Measurements from ENCODE around the gene SPRR2F. TPM values are rescaled to one million over a fixed set of nuclear protein-coding genes. Genes with fewer than 3 reads are reported as not detected.

The SPRR2F gene
- total and polyA plus RNA-seq, 2 experiments from 2014 or later, result 0.44 TPM; not detected in 1

DNA sequence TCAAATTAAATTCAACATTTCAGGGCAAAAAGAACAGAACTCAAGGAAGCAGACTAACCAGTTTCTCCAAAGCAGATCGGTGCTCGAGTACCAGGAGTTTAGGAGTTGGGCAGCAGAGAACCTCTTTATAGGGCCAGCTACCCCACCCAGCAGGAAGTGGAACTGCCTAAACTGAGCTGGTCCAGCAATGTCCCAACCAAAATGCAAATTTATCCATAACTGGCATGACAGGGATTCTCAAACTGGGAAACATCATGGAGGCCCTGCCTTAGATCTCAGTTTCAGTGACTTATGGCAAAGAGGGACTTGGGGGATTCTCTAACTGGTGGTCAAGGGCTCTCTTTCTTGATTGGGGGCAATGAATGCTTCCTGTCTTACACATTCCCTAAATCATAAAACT, 41.8 kb downstream of the SPRR2F start, which contains the start of gene SPRR2B (continued):
- TF ChIP-seq, protein P1, sequence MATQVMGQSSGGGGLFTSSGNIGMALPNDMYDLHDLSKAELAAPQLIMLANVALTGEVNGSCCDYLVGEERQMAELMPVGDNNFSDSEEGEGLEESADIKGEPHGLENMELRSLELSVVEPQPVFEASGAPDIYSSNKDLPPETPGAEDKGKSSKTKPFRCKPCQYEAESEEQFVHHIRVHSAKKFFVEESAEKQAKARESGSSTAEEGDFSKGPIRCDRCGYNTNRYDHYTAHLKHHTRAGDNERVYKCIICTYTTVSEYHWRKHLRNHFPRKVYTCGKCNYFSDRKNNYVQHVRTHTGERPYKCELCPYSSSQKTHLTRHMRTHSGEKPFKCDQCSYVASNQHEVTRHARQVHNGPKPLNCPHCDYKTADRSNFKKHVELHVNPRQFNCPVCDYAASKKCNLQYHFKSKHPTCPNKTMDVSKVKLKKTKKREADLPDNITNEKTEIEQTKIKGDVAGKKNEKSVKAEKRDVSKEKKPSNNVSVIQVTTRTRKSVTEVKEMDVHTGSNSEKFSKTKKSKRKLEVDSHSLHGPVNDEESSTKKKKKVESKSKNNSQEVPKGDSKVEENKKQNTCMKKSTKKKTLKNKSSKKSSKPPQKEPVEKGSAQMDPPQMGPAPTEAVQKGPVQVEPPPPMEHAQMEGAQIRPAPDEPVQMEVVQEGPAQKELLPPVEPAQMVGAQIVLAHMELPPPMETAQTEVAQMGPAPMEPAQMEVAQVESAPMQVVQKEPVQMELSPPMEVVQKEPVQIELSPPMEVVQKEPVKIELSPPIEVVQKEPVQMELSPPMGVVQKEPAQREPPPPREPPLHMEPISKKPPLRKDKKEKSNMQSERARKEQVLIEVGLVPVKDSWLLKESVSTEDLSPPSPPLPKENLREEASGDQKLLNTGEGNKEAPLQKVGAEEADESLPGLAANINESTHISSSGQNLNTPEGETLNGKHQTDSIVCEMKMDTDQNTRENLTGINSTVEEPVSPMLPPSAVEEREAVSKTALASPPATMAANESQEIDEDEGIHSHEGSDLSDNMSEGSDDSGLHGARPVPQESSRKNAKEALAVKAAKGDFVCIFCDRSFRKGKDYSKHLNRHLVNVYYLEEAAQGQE (IDR thresholded peaks at IDR 0.05; ENCODE audit: unreplicated experiment), result no peak

DNA sequence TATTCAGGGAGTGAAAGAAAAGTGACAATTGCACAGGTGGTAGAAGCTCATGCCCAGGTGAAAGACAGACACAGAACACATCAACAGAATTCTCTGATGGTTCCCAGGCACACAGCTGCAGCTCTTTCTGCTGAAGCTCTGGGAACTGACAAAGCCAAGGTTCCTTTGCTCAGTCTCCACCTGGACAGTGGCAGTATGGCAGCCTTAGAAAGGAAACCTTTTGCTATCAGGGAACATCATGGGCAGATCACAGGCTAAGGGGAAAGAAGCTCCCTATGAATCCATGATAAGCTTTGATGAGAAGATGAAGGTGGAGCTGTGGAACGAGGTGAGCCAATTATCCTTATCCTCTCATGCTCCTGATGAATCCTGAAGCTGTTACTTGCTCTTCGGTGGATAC, 43.1 kb downstream of the SPRR2F start:
- Histone ChIP-seq H3K4me1 (ENCODE audit: insufficient read depth) (no peaks in the 10 kb centered on the region), H2AFZ (no peak overlapping the region), H3K9me2 (ENCODE audit: insufficient read depth) (no peaks in the 10 kb centered on the region), H3K4me2 (no peak overlapping the region), H3K4me3 (no peak overlapping the region), H3K27ac (ENCODE audit: low read depth) (no peak overlapping the region), H3K27me3 (ENCODE audit: insufficient read depth) (no peaks in the 10 kb centered on the region), H4K20me1 (replicated peaks; ENCODE audit: insufficient read depth) (no peaks in the 10 kb centered on the region), H3K79me2 (replicated peaks; ENCODE audit: insufficient read depth) (no peaks in the 10 kb centered on the region), H3K36me3 (ENCODE audit: insufficient read depth) (no peaks in the 10 kb centered on the region), H3F3A (replicated peaks; ENCODE audit: low read depth) (no peaks in the 10 kb centered on the region)
- H3K4me3 Mint-ChIP-seq, result no peak overlapping the region
- DNase-seq (ENCODE audit: low spot score) (peak; percentile 15), ATAC-seq (peak; percentile 27; the same call in 1 of the 3 replicates)
- no peaks in the 10 kb centered on the region for H3K9me3 Mint-ChIP-seq
- H3K36me3 Mint-ChIP-seq (ENCODE audit: low read depth), result no peaks in the 10 kb centered on the region
- no peak overlapping the region for H3K27ac Mint-ChIP-seq
- no peak for TF ChIP-seq JUNB (IDR thresholded peaks at IDR 0.05; ENCODE audit: unreplicated experiment)
- TF ChIP-seq STAT1 (IDR thresholded peaks at IDR 0.05; ENCODE audit: unreplicated experiment), result no peak
- no peak for TF ChIP-seq CREB1 (CRISPR knock-in tag; IDR thresholded peaks at IDR 0.05; ENCODE audit: low read depth)
- TF ChIP-seq ETS1 (IDR thresholded peaks at IDR 0.05), result no peak
- TF ChIP-seq ZNF114 (CRISPR knock-in tag; IDR thresholded peaks at IDR 0.05), result no peak
- TF ChIP-seq POLR2AphosphoS5 (IDR thresholded peaks at IDR 0.05; ENCODE audit: low read depth), result no peak
- TF ChIP-seq EZH2phosphoT487 (IDR thresholded peaks at IDR 0.05; ENCODE audit: unreplicated experiment), result no peak
- TF ChIP-seq ZNF331 (CRISPR knock-in tag; IDR thresholded peaks at IDR 0.05; ENCODE audit: low read depth), result no peak
- TF ChIP-seq, protein P1 (IDR thresholded peaks at IDR 0.05; ENCODE audit: unreplicated experiment), result no peak
- TF ChIP-seq, protein P2, sequence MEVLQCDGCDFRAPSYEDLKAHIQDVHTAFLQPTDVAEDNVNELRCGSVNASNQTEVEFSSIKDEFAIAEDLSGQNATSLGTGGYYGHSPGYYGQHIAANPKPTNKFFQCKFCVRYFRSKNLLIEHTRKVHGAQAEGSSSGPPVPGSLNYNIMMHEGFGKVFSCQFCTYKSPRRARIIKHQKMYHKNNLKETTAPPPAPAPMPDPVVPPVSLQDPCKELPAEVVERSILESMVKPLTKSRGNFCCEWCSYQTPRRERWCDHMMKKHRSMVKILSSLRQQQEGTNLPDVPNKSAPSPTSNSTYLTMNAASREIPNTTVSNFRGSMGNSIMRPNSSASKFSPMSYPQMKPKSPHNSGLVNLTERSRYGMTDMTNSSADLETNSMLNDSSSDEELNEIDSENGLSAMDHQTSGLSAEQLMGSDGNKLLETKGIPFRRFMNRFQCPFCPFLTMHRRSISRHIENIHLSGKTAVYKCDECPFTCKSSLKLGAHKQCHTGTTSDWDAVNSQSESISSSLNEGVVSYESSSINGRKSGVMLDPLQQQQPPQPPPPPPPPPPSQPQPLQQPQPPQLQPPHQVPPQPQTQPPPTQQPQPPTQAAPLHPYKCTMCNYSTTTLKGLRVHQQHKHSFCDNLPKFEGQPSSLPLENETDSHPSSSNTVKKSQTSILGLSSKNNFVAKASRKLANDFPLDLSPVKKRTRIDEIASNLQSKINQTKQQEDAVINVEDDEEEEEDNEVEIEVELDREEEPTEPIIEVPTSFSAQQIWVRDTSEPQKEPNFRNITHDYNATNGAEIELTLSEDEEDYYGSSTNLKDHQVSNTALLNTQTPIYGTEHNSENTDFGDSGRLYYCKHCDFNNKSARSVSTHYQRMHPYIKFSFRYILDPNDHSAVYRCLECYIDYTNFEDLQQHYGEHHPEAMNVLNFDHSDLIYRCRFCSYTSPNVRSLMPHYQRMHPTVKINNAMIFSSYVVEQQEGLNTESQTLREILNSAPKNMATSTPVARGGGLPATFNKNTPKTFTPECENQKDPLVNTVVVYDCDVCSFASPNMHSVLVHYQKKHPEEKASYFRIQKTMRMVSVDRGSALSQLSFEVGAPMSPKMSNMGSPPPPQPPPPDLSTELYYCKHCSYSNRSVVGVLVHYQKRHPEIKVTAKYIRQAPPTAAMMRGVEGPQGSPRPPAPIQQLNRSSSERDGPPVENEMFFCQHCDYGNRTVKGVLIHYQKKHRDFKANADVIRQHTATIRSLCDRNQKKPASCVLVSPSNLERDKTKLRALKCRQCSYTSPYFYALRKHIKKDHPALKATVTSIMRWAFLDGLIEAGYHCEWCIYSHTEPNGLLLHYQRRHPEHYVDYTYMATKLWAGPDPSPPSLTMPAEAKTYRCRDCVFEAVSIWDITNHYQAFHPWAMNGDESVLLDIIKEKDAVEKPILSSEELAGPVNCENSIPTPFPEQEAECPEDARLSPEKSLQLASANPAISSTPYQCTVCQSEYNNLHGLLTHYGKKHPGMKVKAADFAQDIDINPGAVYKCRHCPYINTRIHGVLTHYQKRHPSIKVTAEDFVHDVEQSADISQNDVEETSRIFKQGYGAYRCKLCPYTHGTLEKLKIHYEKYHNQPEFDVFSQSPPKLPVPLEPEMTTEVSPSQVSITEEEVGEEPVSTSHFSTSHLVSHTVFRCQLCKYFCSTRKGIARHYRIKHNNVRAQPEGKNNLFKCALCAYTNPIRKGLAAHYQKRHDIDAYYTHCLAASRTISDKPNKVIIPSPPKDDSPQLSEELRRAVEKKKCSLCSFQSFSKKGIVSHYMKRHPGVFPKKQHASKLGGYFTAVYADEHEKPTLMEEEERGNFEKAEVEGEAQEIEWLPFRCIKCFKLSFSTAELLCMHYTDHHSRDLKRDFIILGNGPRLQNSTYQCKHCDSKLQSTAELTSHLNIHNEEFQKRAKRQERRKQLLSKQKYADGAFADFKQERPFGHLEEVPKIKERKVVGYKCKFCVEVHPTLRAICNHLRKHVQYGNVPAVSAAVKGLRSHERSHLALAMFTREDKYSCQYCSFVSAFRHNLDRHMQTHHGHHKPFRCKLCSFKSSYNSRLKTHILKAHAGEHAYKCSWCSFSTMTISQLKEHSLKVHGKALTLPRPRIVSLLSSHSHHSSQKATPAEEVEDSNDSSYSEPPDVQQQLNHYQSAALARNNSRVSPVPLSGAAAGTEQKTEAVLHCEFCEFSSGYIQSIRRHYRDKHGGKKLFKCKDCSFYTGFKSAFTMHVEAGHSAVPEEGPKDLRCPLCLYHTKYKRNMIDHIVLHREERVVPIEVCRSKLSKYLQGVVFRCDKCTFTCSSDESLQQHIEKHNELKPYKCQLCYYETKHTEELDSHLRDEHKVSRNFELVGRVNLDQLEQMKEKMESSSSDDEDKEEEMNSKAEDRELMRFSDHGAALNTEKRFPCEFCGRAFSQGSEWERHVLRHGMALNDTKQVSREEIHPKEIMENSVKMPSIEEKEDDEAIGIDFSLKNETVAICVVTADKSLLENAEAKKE (CRISPR knock-in tag; IDR thresholded peaks at IDR 0.05), result no peak
- no peak for TF ChIP-seq NANOG (IDR thresholded peaks at IDR 0.05; ENCODE audit: borderline replicate concordance)
- no peaks in the 10 kb centered on the region for H3K4me1 Mint-ChIP-seq
- H3K27me3 Mint-ChIP-seq (ENCODE audit: insufficient read depth, low read depth, poor library complexity), result peaks cover 3% of the 10 kb centered on the region

Data from GM23338 (cell line).